ENCODE results near the gene DCC.

The DCC gene

DNA sequence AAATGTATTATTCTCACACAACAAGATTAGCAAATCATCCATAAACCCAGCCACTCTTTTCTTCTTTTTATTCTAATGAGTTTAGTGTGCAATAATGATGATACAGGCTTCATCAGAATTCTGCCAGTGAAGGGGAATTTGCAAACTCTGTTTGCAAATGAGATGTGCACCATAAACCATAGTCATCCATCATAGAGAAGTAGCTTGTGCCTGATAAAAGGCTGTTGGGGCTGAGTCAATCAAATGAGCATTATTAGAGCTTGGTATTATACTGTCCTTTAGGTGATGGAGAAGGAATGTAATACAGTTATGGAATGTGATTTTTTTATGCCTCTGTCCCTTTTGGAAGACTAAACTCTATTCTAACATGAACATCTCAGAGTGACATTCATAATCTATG, 101.8 kb downstream of the DCC start:
- H3K4me1 ChIP-seq (ENCODE audit: insufficient read depth, low read length): no peaks in the 10 kb centered on the region
- no peaks in the 10 kb centered on the region for H3K36me3 ChIP-seq (ENCODE audit: insufficient read depth, low read length)
- no peaks in the 10 kb centered on the region for H3K9me3 ChIP-seq (ENCODE audit: low read length)
- no peaks in the 10 kb centered on the region for H3K27me3 ChIP-seq (ENCODE audit: insufficient read depth, low read length)
- no peak overlapping the region for H2AFZ ChIP-seq (ENCODE audit: low read depth, low read length)
- H3K4me3 ChIP-seq (ENCODE audit: low read length): no peak overlapping the region

DNA sequence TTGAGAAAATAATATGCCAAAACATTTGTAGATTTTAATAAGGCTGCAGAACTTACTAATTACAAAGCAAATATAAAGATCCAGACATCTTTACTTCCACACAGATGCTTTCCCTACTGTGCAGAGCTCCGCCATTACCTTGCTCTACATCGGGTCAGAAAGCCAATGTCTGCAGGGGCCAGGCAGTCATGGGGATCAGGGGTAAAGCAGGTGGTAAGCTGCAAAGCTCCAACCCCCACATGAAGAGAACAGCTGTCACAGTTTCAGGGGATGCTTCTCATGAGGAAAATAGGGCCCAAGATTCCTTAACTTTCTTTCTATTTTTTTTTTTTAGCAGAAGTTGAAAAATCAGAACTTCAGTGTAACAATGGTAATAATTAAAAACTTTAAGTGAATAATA, 102.7 kb downstream of the DCC start:
- Histone ChIP-seq H3K27me3 (ENCODE audit: insufficient read depth, low read length) (no peaks in the 10 kb centered on the region), H3K36me3 (ENCODE audit: insufficient read depth, low read length) (no peaks in the 10 kb centered on the region), H3K4me3 (ENCODE audit: low read length) (no peak overlapping the region), H3K4me1 (ENCODE audit: insufficient read depth, low read length) (no peaks in the 10 kb centered on the region), H2AFZ (ENCODE audit: low read depth, low read length) (no peak overlapping the region), H3K9me3 (ENCODE audit: low read length) (no peaks in the 10 kb centered on the region)

DNA sequence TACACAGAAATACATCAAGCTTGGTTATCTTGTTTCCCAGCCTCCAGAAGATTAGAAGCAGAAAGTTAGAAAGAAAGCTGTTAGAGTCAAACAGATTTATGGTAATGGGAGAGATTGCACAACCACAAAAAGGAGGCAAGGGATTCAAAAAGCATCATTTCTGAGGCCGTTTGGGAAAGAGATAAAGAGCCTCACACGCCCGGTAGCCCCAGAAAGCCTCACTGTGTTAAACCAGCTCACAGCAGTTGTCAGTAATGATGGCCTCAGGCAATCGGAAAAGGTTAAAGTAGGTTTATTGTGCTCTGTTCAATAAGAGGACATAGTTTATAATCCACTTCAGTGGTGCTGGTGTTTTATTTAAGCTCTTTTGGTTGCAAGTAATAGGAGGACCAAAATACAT, 111.3 kb downstream of the DCC start:
- H3K36me3 ChIP-seq (ENCODE audit: insufficient read depth, low read length): no peaks in the 10 kb centered on the region
- no peaks in the 10 kb centered on the region for H3K9me3 ChIP-seq (ENCODE audit: low read length)
- H3K4me3 ChIP-seq (ENCODE audit: low read length): no peak overlapping the region
- no peak overlapping the region for H2AFZ ChIP-seq (ENCODE audit: low read depth, low read length)
- H3K4me1 ChIP-seq (ENCODE audit: insufficient read depth, low read length): peaks cover 8% of the 10 kb centered on the region
- H3K27me3 ChIP-seq (ENCODE audit: insufficient read depth, low read length): no peaks in the 10 kb centered on the region

DNA sequence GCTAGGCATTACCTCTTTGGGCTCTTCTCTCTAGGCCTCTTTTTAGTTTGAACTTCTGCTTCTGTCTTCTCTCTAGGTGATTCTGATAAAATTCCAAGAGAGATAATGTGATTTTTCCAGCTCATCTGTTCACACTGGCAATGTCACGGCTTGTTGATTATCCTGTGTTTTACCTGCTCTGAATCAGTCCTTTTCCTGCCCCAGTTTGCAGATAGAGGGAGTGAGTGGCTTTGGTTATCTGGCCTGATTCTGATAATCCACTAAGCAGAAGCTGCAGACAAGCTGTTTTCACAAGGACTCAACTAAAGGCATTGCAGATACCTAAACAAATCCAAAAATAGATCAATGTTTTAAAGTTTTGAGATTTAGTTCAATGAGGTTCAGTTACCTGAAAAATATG, 111.9 kb downstream of the DCC start:
- Histone ChIP-seq H2AFZ (ENCODE audit: low read depth, low read length) (no peak overlapping the region), H3K36me3 (ENCODE audit: insufficient read depth, low read length) (no peaks in the 10 kb centered on the region), H3K27me3 (ENCODE audit: insufficient read depth, low read length) (no peaks in the 10 kb centered on the region), H3K9me3 (ENCODE audit: low read length) (no peaks in the 10 kb centered on the region), H3K4me3 (ENCODE audit: low read length) (no peak overlapping the region), H3K4me1 (ENCODE audit: insufficient read depth, low read length) (peaks cover 8% of the 10 kb centered on the region)

DNA sequence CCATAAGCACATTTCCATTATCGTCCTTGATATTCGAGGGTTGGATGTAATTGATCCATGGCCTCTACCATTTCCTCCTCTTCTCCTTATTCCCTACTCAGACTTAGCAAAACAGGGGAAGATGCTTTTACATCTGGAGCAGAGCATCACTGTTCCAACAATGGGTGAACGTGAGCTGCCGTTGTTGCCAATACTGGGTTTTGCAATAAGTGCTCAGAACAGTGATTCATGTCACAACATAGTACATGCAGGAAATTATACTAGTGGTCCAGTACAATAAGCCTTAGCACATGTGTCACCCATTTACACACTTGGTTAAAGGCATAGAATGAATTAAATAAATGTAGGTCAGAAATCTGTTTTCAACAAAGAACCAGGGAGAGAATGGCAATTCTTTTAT, 112.4 kb downstream of the DCC start:
- no peaks in the 10 kb centered on the region for H3K9me3 ChIP-seq (ENCODE audit: low read length)
- no peaks in the 10 kb centered on the region for H3K27me3 ChIP-seq (ENCODE audit: insufficient read depth, low read length)
- H3K4me1 ChIP-seq (ENCODE audit: insufficient read depth, low read length): peaks cover 8% of the 10 kb centered on the region
- H3K36me3 ChIP-seq (ENCODE audit: insufficient read depth, low read length): no peaks in the 10 kb centered on the region
- H3K4me3 ChIP-seq (ENCODE audit: low read length): no peak overlapping the region
- H2AFZ ChIP-seq (ENCODE audit: low read depth, low read length): no peak overlapping the region

DNA sequence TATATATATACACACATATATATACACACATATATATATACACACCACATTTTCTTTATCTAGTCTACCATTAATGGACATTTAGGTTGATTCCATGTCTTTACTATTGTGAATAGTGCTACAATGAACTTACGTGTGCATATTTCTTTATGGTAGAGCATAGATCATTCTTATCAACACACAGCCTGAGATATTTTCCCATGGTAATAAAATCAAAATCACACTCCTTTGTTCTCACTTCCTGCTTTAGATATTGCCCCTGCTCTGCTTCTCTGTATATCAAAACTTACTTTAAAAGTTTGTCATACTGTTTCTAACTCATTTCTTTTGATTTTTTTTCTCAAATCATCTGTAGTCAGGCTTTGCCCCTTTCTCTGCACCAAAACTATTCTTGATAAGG, 119.9 kb downstream of the DCC start:
- Histone ChIP-seq H3K27me3 (ENCODE audit: insufficient read depth, low read length) (no peaks in the 10 kb centered on the region), H3K36me3 (ENCODE audit: insufficient read depth, low read length) (no peaks in the 10 kb centered on the region), H3K9me3 (ENCODE audit: low read length) (no peaks in the 10 kb centered on the region), H2AFZ (ENCODE audit: low read depth, low read length) (no peak overlapping the region), H3K4me3 (ENCODE audit: low read length) (no peak overlapping the region), H3K4me1 (ENCODE audit: insufficient read depth, low read length) (peaks cover 11% of the 10 kb centered on the region)

DNA sequence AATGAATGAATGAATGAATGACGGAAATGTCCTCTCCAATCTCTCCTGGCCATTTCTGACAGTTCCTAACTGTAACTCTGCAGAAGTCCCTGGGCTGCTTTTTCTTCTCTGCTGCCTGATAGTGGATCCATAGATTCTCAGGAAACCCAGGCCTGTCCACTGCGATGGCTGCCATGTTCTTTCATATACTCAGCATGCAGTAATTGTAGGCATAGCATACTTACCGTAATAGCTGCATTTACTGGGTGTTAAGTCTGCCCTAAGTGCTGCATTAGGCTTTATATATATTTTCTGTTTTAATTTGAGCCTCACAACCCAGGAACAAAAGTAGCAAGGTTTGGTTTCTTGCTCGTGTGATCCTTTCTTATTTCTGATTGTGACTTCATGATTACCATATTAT, 122.9 kb downstream of the DCC start:
- peaks cover 26% of the 10 kb centered on the region for H3K4me1 ChIP-seq (ENCODE audit: insufficient read depth, low read length)
- no peaks in the 10 kb centered on the region for H3K27me3 ChIP-seq (ENCODE audit: insufficient read depth, low read length)
- no peaks in the 10 kb centered on the region for H3K36me3 ChIP-seq (ENCODE audit: insufficient read depth, low read length)
- no peaks in the 10 kb centered on the region for H3K9me3 ChIP-seq (ENCODE audit: low read length)
- no peak overlapping the region for H3K4me3 ChIP-seq (ENCODE audit: low read length)
- H2AFZ ChIP-seq (ENCODE audit: low read depth, low read length): no peak overlapping the region

DNA sequence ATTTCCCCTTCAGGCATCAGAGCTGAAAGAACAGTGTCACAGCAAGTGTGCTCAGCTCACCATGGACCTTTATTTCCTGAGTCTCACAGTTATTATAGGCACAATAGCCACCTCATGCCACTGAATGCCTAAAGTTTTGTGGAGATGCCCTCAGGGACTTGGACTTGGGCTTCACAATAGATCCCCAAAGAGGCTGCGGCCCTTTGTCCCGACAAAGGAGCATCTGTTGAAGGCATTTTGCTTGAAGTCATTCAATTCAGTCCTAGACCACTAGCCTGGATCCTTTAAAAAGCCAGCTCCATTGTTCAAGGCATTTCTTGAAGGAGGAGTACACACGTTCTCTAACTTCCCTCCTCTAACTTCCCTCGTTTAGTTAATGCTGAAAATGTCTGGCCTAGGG, 125.4 kb downstream of the DCC start:
- Histone ChIP-seq H3K36me3 (ENCODE audit: insufficient read depth, low read length) (no peaks in the 10 kb centered on the region), H2AFZ (ENCODE audit: low read depth, low read length) (no peak overlapping the region), H3K4me1 (ENCODE audit: insufficient read depth, low read length) (peaks cover 26% of the 10 kb centered on the region), H3K9me3 (ENCODE audit: low read length) (no peaks in the 10 kb centered on the region), H3K27me3 (ENCODE audit: insufficient read depth, low read length) (no peaks in the 10 kb centered on the region), H3K4me3 (ENCODE audit: low read length) (no peak overlapping the region)

DNA sequence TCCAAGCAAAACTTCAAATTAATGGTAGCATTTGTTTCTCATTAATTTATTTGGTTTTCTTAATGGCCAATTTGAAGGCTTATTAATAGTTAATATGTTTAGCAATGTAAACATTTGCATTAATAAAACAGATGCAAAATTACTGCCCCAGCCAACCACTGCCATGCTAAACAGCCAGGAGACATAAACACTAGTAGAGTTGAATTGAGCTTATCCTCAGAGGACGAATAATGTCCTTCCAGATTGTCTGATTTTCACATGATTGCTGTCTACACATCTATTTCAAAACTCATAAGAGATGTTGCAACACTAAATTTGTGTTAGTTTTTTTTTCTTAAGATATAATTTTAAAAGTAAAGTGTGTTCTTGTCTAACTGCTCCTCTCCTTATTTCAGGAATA, 128.5 kb downstream of the DCC start:
- H3K4me1 ChIP-seq (ENCODE audit: insufficient read depth, low read length): peaks cover 26% of the 10 kb centered on the region
- H3K36me3 ChIP-seq (ENCODE audit: insufficient read depth, low read length): no peaks in the 10 kb centered on the region
- H3K9me3 ChIP-seq (ENCODE audit: low read length): no peaks in the 10 kb centered on the region
- H3K4me3 ChIP-seq (ENCODE audit: low read length): no peak overlapping the region
- no peak overlapping the region for H2AFZ ChIP-seq (ENCODE audit: low read depth, low read length)
- no peaks in the 10 kb centered on the region for H3K27me3 ChIP-seq (ENCODE audit: insufficient read depth, low read length)

DNA sequence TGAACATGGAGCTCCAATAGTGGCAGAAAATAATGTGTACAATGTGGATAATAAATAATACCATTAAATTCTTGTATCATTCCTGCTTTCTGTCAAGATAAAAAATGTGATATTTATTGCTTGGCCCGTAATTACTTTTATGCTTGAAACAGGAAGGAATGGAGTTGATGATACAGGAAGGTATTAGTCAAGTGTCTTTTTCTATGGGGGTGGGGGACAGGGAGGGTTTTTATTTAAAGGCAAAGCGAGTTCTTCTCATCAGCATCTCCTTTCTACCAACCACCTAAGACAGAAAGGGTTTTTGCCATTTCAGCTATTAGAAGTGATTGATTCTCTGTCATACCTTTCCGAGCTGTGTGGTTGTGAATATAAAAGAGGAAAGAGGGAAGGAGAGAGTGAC, 135.3 kb downstream of the DCC start:
- Histone ChIP-seq H3K4me1 (ENCODE audit: insufficient read depth, low read length) (no peaks in the 10 kb centered on the region), H2AFZ (ENCODE audit: low read depth, low read length) (no peak overlapping the region), H3K4me3 (ENCODE audit: low read length) (no peak overlapping the region), H3K36me3 (ENCODE audit: insufficient read depth, low read length) (no peaks in the 10 kb centered on the region), H3K9me3 (ENCODE audit: low read length) (peaks cover 1% of the 10 kb centered on the region), H3K27me3 (ENCODE audit: insufficient read depth, low read length) (no peaks in the 10 kb centered on the region)

DNA sequence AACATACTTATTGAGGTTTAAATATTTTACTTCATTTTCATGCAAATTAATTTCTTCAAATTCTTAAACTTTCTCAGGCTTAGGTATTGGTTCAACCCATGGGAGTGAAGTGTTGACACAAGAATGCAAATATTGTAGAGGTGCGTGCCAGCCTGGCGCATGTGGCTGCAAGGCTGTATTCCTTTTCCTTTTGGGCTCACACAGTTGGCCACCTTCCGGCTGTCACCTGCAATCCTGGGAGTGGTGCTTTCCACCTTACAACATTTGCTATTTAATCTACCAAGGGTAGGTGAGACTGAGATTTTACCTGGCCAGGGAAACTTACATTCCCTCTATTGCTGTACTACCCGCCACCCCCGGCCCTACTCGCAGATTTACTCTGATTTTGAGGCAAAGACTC, 141.1 kb downstream of the DCC start:
- Histone ChIP-seq H2AFZ (ENCODE audit: low read depth, low read length) (no peak overlapping the region), H3K27me3 (ENCODE audit: insufficient read depth, low read length) (no peaks in the 10 kb centered on the region), H3K4me3 (ENCODE audit: low read length) (no peak overlapping the region), H3K36me3 (ENCODE audit: insufficient read depth, low read length) (no peaks in the 10 kb centered on the region), H3K9me3 (ENCODE audit: low read length) (peaks cover 1% of the 10 kb centered on the region), H3K4me1 (ENCODE audit: insufficient read depth, low read length) (no peaks in the 10 kb centered on the region)

DNA sequence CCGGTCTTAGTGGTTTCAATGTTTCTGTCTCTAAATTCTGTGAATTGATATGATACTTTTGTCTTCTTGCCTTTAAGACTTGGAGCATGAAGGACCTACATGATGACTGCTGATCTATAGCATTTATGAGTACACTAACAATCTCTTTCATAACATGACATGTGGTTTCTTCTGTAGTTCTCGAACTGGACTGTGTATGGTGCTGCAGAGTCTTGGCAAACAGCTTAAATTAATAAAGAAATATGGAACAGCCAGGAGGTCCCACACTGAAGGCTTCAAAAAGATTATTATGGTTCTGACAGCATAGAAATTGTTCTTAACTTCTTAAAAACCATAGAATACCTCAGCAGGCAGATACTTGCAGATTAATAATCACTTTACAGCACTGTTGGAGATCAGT, 145.0 kb downstream of the DCC start:
- H3K9me3 ChIP-seq (ENCODE audit: low read length): no peaks in the 10 kb centered on the region
- no peaks in the 10 kb centered on the region for H3K36me3 ChIP-seq (ENCODE audit: insufficient read depth, low read length)
- no peak overlapping the region for H3K4me3 ChIP-seq (ENCODE audit: low read length)
- H3K27me3 ChIP-seq (ENCODE audit: insufficient read depth, low read length): no peaks in the 10 kb centered on the region
- no peak overlapping the region for H2AFZ ChIP-seq (ENCODE audit: low read depth, low read length)
- no peaks in the 10 kb centered on the region for H3K4me1 ChIP-seq (ENCODE audit: insufficient read depth, low read length)

DNA sequence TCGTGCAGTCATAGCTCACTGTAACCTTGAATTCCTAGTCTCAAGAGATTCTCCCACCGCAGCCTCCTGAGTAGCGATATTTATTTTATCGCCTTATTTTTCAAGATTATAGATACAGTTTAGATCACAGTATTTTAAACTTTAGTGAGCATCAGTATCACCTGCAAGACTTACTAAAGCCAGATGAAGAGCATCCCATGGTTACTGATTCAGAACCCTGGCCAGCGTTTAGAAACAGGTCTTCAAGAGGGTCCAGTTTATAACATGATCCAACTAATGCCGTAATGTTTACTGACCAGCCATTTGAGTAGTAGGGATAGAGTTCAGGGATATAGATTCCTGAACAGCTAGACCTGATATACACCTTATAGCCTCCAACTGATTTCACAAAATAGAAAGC, 146.1 kb downstream of the DCC start:
- no peaks in the 10 kb centered on the region for H3K4me1 ChIP-seq (ENCODE audit: insufficient read depth, low read length)
- H2AFZ ChIP-seq (ENCODE audit: low read depth, low read length): no peak overlapping the region
- no peaks in the 10 kb centered on the region for H3K9me3 ChIP-seq (ENCODE audit: low read length)
- H3K4me3 ChIP-seq (ENCODE audit: low read length): no peak overlapping the region
- no peaks in the 10 kb centered on the region for H3K27me3 ChIP-seq (ENCODE audit: insufficient read depth, low read length)
- no peaks in the 10 kb centered on the region for H3K36me3 ChIP-seq (ENCODE audit: insufficient read depth, low read length)

DNA sequence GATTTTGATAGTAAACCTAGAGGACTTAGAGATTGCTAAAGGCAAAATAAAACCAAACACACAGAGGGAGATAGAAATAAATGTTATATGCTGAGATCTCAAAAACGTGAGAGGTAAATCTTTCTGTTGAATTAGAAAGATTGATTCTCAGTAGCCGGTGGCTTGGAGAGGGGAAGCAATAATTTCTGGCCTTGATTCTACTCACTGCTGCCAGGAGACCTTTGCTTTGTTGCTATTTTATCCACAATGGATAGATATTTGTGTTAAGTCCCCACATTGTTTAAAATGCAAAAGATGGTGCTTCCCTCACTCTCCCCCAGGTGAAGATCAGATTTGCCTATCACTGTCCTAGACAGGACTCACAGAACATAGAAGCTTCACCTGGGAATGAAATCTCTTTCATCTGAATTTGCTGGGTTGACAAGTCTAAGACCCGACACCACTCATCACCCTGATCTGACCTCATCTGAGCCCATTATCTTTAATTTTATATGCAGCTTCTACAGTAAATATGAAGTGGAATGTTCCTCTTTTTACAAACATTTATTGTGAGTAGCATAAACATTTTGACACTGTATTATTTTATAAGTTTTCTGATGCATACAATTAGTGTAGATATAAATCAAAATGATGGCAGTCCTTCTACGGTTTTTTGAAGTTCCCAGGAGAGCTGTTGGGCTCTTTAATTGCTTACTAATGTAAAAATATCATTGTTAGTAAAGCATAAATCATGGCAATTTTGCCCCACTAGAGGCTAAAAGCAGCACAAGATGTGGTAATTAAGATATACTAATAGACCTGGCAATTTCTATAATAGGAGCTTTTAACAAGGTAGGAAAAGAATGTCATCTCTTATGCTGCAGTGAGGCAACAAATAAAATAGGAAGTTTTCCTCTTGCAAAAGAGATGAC, 149.7 kb downstream of the DCC start:
- no peak overlapping the region for H3K4me3 ChIP-seq (ENCODE audit: low read length)
- no peaks in the 10 kb centered on the region for H3K4me1 ChIP-seq (ENCODE audit: insufficient read depth, low read length)

More for the DNA sequence above, 149.7 kb downstream of the DCC start:
- H3K9me3 ChIP-seq (ENCODE audit: low read length): peaks cover 2% of the 10 kb centered on the region
- no peak overlapping the region for H2AFZ ChIP-seq (ENCODE audit: low read depth, low read length)
- no peaks in the 10 kb centered on the region for H3K27me3 ChIP-seq (ENCODE audit: insufficient read depth, low read length)
- no peaks in the 10 kb centered on the region for H3K36me3 ChIP-seq (ENCODE audit: insufficient read depth, low read length)

All from neuron (in vitro differentiated cells).